NCI-H146 treated with DMSO at 0.1 percent for 48 hours (cell line): ENCODE data around the gene GRAPL.
"Not testable (repeated sequence)": the region's sequence is repeated elsewhere in the genome, so short reads cannot be mapped to it uniquely, and the experiment has no call there.

Experiments
- DNase-seq: peaks from one replicate; lab custom pipeline; 2025; ENCODE audit not compliant: unreplicated experiment; lab: John Stamatoyannopoulos, UW

Gene GRAPL

GRCh38 chr17:19136138-19136537, 8.7 kb downstream of the GRAPL start:
- DNase-seq = not testable (repeated sequence)

- not testable (repeated sequence) for DNase-seq
Measured at GRCh38 chr17:19136605-19137004, 9.2 kb downstream of the GRAPL start.

GRCh38 chr17:19137959-19138358, 10.6 kb downstream of the GRAPL start:
- DNase-seq = not testable (repeated sequence)

- DNase-seq = not testable (repeated sequence)
Measured at GRCh38 chr17:19141366-19142155, 14.2 kb downstream of the GRAPL start.

GRCh38 chr17:19142419-19142818, 15.0 kb downstream of the GRAPL start:
- not testable (repeated sequence) for DNase-seq

GRCh38 chr17:19143097-19143777, 15.8 kb downstream of the GRAPL start:
- DNase-seq = not testable (repeated sequence)

- not testable (repeated sequence) for DNase-seq
Measured at GRCh38 chr17:19144373-19144772, 17.0 kb downstream of the GRAPL start.

- not testable (repeated sequence) for DNase-seq
Measured at GRCh38 chr17:19145471-19145870, 18.1 kb downstream of the GRAPL start.

- DNase-seq = not testable (repeated sequence)
Measured at GRCh38 chr17:19150678-19151615, 23.6 kb downstream of the GRAPL start.

- not testable (repeated sequence) for DNase-seq
Measured at GRCh38 chr17:19157628-19158027, 30.2 kb downstream of the GRAPL start.

- DNase-seq = not testable (repeated sequence)
Measured at GRCh38 chr17:19158478-19158877, 31.1 kb downstream of the GRAPL start.

- DNase-seq = not testable (repeated sequence)
Measured at GRCh38 chr17:19158938-19159337, 31.5 kb downstream of the GRAPL start.

- DNase-seq = not testable (repeated sequence)
Measured at GRCh38 chr17:19161308-19162107, 34.1 kb downstream of the GRAPL start.

- DNase-seq = not testable (repeated sequence)
Measured at GRCh38 chr17:19162384-19163216, 35.2 kb downstream of the GRAPL start.

- not testable (repeated sequence) for DNase-seq
Measured at GRCh38 chr17:19174422-19174821, 47.0 kb downstream of the GRAPL start.

GRCh38 chr17:19175410-19175809, 48.0 kb downstream of the GRAPL start:
- DNase-seq = not testable (repeated sequence)

GRCh38 chr17:19181040-19181875, 53.9 kb downstream of the GRAPL start:
- not testable (repeated sequence) for DNase-seq
